Activated CD8-positive, alpha-beta memory T cell treated with anti-CD3 and anti-CD28 coated beads for 36 hours (primary cell): ENCODE measurements around the gene EID3. TPM values are rescaled to one million over a fixed set of nuclear protein-coding genes. Genes with fewer than 3 reads are reported as not detected.
"Not testable (repeated sequence)": the region's sequence is repeated elsewhere in the genome, so short reads cannot be mapped to it uniquely, and the experiment has no call there.

ENCODE experiments used
- CTCF ChIA-PET: fragments of 350-600 bp; sonication (Branson Sonifier 250); formaldehyde crosslinking; loops from one replicate; lab custom pipeline; 2021; ENCODE audit warnings: antibody characterized with exemption; lab: Charles Lee
- POLR2A ChIA-PET: fragments of 350-600 bp; sonication (Branson Sonifier 250); formaldehyde crosslinking; loops from one replicate; lab custom pipeline; 2021; ENCODE audit warnings: antibody characterized with exemption; lab: Charles Lee
- total RNA-seq, 2 experiments: library from RNA; stranded (reverse); gene quantifications; one replicate each; pipeline ENCODE4 v1.2.3, GENCODE V29; 2021

Gene EID3
- total RNA-seq, 2 experiments from 2014 or later: 6.2 to 6.3 TPM

DNA sequence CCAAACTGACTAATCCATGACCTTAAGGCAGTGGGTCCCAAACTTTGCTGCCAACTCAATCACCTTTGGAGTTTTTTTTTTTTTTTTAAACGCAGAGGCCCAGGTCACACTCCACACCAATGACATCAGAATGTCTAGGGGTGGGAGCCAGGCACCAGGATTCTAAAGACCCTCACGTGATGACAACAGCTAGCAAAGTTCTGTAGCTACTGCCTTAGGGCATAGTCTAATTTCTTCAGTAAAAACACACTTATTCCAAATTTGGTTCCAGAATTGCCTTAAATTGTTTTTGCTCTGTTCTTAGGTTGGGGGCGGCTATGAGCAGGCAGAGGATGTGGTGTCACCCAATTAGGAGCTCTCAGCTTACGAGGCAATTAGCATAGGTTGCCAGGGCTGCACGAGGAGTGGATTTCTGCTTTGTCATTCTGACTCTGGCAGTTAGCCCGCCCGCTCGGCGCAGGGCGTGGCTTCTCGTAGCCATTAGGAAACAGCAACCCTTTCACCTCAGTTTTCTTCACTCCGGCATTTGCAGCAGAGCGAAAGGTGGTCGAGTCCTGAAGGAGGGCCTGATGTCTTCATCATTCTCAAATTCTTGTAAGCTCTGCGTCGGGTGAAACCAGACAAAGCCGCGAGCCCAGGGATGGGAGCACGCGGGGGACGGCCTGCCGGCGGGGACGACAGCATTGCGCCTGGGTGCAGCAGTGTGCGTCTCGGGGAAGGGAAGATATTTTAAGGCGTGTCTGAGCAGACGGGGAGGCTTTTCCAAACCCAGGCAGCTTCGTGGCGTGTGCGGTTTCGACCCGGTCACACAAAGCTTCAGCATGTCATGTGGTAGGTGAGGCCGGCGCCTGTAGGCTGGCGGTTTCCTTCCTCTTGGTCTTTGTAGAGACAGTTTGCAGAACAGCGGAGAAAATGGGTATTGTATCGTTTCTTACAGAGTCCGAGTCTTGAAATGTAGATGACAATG is 16.7 kb upstream of the EID3 start:
- CTCF ChIA-PET: interaction anchor here (0.6 to 3.4 kb wide), 8 partner anchors 9 to 477 kb away, joined by 3 to 14 read pairs (median 3); partner anchors contain the start of genes EID3 and TXNRD1
- POLR2A ChIA-PET: interaction anchor here (0.6 to 2.1 kb wide), 8 partner anchors 8 to 223 kb away, joined by 3 to 19 read pairs (median 6); partner anchors contain the start of genes EID3, HCFC2 and NFYB

DNA sequence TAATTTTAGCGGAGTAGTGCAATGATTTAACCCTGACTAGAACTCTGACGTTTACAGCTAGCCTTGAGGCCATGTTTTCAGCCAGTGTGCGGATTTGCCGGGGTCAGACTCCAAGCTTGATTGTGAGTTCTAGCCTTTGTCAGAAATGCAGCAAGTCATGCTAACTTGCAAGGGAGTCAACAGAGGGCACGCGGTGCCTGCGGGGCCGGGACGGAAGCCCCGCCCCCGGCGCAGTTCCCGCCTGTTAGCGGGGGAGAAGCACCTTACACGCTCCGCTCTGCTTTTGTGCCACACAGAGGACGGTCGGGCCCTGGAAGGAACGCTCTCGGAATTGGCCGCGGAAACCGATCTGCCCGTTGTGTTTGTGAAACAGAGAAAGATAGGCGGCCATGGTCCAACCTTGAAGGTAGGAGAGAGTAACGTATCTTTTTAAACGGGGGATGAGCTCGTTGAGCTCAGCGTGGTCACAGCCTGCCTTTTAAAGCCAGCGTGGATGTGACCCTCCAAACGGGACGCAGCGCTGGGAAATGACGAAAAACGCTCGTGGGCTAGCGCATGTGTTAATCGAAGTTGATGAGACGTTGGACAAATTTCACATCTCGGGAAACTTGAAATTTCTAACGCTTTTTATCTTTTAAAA is 14.8 kb upstream of the EID3 start:
- ChIA-PET CTCF (interaction anchor here (1.1 to 3.4 kb wide), 3 partner anchors 11 to 991 kb away, joined by 4 to 14 read pairs (median 4); partner anchors contain the start of gene EID3), POLR2A (interaction anchor here (1.0 to 1.9 kb wide), 5 partner anchors 15 to 170 kb away, joined by 3 to 8 read pairs (median 6); partner anchors contain the start of genes EID3 and NFYB)

DNA sequence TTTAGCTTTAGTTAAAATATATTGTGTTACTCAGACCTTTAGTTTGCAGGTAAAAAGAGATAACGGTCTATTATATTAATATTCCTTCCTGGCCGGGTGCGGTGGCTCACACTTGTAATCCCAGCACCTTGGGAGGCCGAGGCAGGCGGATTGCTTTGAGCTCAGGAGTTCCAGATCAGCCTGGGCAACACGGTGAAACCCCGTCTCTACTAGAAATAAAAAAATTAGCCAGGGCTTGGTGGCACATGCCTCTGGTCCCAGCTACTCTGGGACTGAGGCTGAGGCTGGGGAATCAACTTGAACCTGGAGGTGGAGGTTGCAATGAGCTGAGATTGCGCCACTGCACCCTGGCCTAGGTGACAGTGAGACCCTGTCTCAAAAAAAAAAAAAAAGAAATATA is 13.2 kb upstream of the EID3 start:
- ChIA-PET CTCF (no interaction called here), POLR2A (no interaction called here)

DNA sequence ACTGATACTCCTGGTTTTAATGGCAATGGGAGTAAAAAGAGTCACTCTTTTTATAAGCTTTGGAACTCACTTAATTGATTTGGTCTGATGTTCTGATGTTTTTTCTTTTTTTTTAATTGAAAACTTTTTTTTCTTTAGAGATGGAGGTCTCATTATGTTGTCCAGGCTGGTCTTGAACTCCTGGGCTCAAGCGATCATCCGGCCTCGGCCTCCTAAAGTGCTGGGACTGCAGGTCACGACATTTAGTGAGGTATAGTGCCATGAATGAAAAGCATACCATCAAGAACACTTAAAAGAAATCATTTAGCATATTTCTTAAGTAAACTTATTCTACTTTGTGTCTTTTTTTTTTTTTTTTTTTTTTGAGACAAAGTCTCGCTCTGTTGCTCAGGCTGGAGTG is 12.7 kb upstream of the EID3 start:
- ChIA-PET CTCF (no interaction called here), POLR2A (no interaction called here)

DNA sequence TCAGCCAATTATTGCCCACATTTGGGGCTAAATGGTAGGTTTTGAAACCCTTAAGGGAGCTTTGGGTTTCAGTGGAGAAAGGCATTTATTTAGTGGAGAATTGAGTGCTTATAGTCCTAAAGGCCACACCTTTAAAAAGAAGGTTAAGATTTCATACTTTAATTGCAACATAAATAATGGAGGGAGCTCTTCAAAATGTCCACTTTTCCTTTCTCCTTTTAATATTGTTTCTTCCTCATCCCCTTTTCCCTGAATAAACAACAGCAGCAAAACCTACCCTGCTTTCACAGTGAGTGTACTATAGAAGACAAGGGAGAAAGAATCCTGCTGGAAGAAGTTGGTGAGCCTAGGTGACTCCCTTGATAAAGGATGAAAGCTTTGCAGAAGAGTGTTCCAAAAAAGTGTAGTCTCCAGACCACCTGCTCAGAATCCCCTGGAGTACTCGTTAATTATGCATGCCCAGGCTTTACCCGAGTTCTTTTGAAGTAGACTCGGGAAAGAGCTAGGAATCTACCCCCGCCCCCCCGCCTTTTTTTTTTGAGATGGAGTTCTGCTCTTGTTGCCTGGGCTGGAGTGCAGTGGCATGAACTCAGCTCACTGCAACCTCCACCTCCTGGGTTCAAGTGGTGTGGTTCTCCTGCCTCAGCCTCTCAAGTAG is 11.5 kb upstream of the EID3 start:
- POLR2A ChIA-PET: no interaction called here
- CTCF ChIA-PET: no interaction called here

DNA sequence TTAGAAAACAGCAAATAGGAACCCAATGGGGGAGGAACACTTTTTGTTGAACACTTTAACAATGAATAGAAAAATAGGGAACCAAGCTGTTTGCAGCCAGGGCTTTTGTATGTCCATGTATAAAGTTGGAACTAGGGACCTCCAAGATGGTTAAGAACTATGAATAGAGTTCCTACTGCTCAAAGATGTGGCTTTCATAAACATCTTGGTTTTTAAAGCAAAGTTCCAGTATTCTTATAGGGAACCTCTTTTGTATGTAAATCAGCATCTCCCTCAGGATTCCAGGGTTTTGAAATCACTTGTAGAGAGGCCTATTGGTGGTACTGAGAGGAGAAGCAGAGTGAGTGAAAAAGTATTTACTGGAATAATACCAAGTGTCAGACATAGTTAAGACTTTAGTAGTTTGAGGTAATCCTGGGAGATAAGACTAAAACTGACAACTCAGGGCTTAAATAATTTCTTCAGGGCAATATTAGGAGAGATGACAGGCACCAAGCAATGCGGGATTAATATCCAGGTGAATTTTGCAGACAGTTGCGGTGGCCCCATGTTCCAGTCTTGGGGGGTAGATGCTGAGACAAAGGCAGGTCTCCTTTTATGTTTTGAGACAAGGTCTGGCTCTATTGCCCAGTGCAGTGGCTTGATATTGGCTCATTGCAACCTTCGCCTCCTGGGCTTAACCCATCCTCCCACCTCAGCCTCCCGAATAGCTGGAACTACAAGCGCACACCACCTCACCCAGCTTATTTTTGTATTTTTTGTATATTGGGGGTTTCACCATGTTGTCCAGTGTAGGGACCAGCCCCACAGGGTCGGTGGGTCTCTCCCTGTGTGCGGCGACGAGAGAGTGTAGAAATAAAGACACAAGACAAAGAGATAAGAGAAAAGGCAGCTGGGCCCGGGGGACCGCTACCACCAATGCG is 10.4 kb upstream of the EID3 start:
- CTCF ChIA-PET: no interaction called here
- POLR2A ChIA-PET: no interaction called here

DNA sequence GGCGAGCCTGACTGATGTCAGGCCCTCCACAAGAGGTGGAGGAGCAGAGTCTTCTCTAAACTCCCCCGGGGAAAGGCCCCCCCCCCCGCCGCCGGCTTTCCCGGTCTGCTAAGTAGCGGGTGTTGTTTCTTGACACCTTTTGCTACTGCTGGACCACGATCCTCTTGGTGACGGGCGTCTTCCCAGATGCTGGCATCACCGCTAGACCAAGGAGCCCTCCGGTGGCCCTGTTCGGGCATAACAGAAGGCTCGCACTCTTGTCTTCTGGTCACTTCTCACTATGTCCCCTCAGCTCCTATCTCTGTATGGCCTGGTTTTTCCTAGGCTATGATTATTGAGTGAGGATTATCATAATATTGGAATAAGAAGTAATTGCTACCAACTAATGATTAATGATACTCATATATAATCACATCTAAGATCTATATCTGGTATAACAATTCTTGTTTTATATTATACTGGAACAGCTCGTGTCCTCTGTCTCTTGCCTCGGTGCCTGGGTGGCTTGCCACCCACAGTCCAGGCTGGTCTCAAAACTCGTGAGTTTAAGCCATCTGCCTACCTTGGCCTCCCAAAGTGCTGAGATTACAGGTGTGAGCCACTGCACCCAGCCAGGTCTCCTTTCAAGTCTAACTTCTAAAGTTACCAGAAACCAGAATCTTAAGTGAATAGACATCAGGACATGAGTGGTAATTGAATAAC is 9.2 kb upstream of the EID3 start:
- POLR2A ChIA-PET, CTCF ChIA-PET: not testable (repeated sequence)

DNA sequence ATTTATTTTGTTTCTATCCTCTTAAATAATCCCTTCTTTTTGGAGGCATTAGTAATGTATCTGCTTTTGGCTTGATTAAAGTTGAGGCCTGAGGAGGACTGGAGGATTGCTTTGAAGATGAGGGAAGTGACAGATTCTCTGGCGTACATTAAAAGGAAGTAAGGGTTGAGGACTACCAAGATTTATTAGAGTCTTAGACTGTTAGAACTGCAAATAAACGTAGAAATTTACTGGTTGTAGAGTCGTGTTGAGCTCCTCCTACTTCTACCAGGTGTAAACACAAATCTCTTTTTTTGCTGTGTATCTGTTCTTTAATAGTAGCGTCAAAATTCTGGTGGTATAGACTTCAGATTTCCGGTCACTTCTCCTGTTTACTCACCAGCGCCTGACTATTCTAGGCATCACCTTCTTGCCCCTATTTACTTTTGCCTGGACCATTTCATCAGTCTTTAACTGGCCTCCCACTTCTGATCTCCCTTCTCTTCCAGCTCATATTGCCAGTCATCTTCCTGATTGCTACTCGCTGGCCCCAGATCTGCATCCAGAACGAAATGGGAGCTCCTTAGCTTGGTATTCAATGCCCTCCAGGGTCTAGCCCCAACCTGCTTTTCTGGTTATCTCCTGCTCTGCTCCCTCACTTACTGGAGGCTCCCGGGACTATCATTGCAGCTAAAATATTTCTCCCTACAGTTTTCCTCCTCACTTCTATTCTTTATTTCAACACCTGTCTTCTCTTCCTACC is 8.4 kb upstream of the EID3 start:
- CTCF ChIA-PET: no interaction called here

DNA sequence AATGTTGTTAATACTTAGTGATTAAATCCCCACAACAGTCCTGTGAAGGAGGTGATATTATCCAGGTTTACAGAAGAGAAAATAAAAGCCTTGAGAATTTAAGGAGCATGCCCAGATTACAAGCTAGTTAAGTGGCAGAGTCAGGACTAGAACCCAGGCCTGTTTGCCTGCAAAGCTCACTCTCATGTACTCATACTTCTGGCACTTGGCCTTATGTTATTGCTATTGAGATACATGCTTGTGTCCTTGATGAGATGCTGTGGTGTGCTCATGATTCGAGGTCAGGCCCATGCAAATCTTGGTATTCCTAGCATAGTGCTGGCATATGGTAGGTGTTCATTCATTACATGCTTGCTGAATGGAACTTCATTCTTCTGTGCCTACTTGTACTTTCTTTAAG is 7.6 kb upstream of the EID3 start:
- ChIA-PET CTCF (interaction anchor here (1.7 kb wide), 1 partner anchor 9 kb away, joined by 7 read pairs; no protein-coding TSS in a partner anchor), POLR2A (no interaction called here)

More for the DNA sequence above, 8.4 kb upstream of the EID3 start:
- POLR2A ChIA-PET: interaction anchor here (0.6 to 0.9 kb wide), 2 partner anchors 8 to 13 kb away, joined by 3 read pairs; no protein-coding TSS in a partner anchor

DNA sequence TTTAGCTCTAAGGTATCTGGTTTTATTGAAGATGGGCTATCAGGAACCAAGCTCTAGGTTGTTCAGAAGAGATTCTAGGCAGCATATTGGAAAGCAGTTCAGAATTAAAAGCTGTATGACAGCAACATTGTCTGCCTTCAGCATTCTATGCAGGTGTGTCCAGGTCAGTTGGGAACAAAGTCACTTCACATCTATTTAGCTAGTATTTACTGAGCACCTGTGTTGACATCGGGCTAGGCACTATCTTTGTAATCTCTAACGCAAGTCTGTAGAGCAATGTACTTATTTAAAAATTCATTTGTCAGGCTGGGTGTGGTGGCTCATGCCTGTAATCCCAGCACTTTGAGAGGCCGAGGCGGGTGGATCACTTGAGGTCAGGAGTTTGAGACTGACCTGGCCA is 6.8 kb upstream of the EID3 start:
- CTCF ChIA-PET: interaction anchor here (1.7 kb wide), 1 partner anchor 10 kb away, joined by 7 read pairs; no protein-coding TSS in a partner anchor
- POLR2A ChIA-PET: no interaction called here

DNA sequence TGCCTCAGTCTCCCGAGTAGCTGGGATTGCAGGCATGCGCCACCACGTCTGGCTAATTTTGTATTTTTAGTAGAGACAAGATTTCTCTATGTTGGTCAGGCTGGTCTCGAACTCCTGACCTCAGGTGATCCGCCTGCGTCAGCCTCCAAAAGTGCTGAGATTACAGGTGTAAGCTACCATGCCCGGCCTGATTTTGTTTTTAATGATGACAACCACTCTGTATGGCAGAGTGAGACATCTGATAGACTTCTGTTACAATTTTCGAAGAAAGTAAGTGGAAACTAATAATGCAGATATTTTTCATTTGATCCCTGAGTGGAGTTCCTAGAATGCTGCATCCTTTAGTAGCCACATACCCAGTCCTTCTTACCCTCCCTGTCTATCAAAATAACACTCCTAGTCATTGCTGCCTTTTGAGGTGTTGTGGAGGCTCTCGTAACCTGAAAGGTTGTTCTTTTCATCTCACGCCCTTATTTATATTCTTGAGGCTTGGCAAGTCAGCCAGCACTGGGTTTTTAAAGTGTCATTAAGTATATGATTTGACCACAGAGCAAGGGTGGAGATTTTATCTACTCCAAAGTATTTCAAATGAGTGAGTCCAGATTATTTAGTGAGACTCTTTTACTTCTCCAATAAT is 5.9 kb upstream of the EID3 start:
- ChIA-PET POLR2A (no interaction called here), CTCF (interaction anchor here (1.7 kb wide), 1 partner anchor 11 kb away, joined by 7 read pairs; no protein-coding TSS in a partner anchor)

DNA sequence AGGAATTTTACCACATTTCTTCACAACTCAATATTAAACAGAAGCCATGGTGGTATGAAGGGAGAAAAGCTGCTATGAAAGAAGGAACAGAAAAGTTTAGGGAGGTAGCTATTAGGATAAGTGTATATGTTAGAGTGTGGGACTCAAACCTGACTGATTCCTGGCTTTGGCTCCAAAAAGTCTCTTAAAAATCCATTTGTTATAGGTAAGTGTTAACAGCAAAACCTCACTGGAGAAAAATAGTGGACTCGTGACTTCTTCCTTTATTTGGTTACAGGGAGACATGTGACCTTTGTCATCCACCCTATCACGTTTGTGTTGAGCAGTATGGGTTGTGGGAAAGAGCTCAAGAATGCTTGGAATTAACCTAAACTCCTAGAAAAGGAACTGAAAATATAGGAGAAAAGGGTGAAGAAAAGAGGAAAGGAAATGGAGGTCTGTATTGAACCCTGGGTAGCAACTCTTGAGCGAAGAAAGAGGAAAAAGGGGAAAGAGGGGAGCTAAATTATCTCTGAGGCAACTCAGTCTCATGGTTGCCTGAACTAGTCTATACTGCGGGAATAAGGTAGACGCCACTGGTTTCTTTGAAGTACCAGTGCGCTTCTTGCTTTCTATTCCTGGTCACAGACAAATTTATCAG is 3.6 kb upstream of the EID3 start:
- CTCF ChIA-PET: interaction anchor here (0.7 to 1.2 kb wide), 3 partner anchors 11 to 160 kb away, joined by 3 to 5 read pairs (median 4); no protein-coding TSS in a partner anchor
- POLR2A ChIA-PET: no interaction called here

DNA sequence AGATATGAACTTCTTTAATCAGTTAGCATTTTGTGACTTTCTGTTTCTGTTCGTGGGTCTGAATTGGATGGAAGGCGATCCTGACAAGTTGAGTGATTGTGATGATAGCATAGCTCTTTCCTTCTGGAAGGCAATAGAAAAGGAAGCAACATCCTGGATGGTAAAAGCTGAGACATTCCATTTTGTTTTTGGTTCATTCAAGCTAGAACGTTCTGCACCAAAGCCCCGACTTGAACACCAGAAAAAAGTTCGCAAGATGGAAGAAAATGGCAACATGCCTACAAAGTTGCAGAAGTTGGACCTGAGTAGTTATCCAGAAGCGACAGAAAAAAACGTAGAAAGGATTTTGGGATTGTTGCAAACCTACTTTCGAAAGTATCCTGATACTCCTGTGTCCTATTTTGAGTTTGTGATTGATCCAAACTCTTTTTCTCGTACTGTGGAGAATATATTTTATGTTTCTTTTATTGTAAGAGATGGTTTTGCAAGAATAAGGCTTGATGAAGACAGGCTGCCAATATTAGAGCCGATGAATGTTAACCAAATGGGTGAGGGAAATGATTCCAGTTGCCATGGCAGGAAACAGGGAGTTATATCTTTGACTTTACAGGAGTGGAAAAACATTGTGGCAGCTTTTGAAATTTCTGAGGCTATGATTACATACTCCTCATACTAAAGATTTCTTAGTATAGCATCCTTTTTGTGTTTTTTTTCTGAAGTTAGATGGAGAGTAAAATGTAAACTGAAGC is 896 bp downstream of the EID3 start:
- POLR2A ChIA-PET: interaction anchor here (1.6 to 2.5 kb wide), 2 partner anchors 16 to 18 kb away, joined by 6 to 19 read pairs; no protein-coding TSS in a partner anchor
- CTCF ChIA-PET: interaction anchor here (1.4 to 2.0 kb wide), 3 partner anchors 8 to 35 kb away, joined by 3 to 14 read pairs (median 5); no protein-coding TSS in a partner anchor

DNA sequence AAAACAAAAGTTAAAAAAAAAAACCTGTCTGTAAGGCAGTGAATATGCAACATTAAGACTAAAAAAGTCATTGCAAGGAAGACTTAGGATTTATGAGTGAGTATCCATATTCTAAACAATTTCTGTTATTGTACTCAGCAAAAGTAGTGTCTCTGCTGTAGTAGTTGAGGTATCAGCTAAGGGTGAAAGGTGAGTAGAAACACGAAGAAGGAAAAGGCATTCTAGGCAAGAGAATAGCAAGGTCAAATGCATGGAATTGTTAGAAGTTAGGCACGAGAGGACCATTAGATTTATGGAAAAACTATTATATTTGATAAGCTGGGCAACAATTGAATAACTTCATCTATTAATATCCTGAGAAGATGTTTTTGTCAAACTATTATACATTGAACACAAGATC is 1.8 kb downstream of the EID3 start:
- ChIA-PET CTCF (no interaction called here), POLR2A (no interaction called here)

DNA sequence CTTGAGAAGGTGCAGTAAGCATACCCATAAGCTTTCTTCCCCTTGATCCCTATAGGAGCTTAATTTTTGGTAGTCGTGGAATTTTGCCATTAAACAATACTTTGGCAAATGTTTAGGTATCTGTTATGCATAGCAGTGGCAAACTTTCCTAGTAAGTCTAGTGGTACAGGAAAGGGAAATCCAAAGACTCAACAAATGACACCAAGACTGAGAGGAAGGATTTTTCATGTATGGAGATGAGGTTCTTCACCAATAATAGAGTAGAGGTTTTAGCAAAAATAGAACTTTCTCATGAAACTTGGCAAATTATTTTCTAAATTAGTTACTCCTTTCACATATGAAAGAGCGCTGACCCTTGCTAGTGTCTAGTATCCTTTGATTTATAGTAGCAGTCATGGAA is 2.8 kb downstream of the EID3 start:
- ChIA-PET CTCF (interaction anchor here (1.0 kb wide), 1 partner anchor 20 kb away, joined by 3 read pairs; no protein-coding TSS in a partner anchor), POLR2A (no interaction called here)
